K562 (cell line): ENCODE measurements around the gene QPRT. TPM values are rescaled to one million over a fixed set of nuclear protein-coding genes. Genes with fewer than 3 reads are reported as not detected.
"Not testable (repeated sequence)": the region's sequence is repeated elsewhere in the genome, so short reads cannot be mapped to it uniquely, and the experiment has no call there.

Source experiments
- ATAC-seq: fragments of 200-7000 bp; cut with Tn5 transposase; 3 replicates; pipeline ENCODE4 v1.9.1; 2020; ENCODE audit warnings: moderate library complexity
- BruUV-seq: library from RNA; stranded (reverse); fragments of 400-500 nt; replicated peaks from 2 replicates; lab custom pipeline; 2021; lab: Mats Ljungman, UMichigan
- CTCF ChIA-PET: fragments of 300-600 bp; formaldehyde crosslinking; extraction: SDS; loops from one replicate; lab custom pipeline; 2021; ENCODE audit warnings: low intra/inter-chr PET ratio; lab: Yijun Ruan, JAX
- POLR2A ChIA-PET: fragments of 300-600, 350-650 bp; sonication (Branson Sonifier 250); formaldehyde crosslinking; extraction: SDS; loops from one replicate; lab custom pipeline; 2021; ENCODE audit warnings: antibody characterized with exemption, inconsistent platforms; lab: Yijun Ruan, JAX
- DNase-seq, 4 experiments: peaks; one replicate each; pipeline versions ENCODE4 v3.0.0 to v3.0.0-alpha.2; 2011 to 2018; ENCODE audit warnings: low spot score in 3 of 4, mixed read lengths in 3 of 4; ENCODE audit errors: extremely low read depth in 1 of 4
- FAIRE-seq: peaks from 2 replicates; lab custom pipeline; 2011; peaks lifted over from hg19 to GRCh38; lab: Jason Lieb, UNC
- H2AFZ ChIP-seq: 2 replicates; pipeline ENCODE4 v1.6.0; 2011; ENCODE audit warnings: low read depth, low read length, control low read depth, inconsistent platforms
- H3K27ac ChIP-seq: fragments of 200-600 bp; 3 replicates; pipeline ENCODE4 v1.8.0; 2011; ENCODE audit warnings: low read depth, mild to moderate bottlenecking, control low read depth, inconsistent platforms, low read length, moderate library complexity, mixed read lengths; ENCODE audit errors: extremely low read depth
- H3K27me3 ChIP-seq, 2 experiments: fragments of 300-600 bp in 1 of 2; 2 replicates in 1 of 2; 3 replicates in 1 of 2; pipeline versions ENCODE4 v1.6.0 to v1.8.0; 2011; ENCODE audit warnings: inconsistent platforms in 2 of 2, low read length in 2 of 2, mild to moderate bottlenecking in 1 of 2, mixed read lengths in 1 of 2, moderate library complexity in 1 of 2; ENCODE audit not compliant: control insufficient read depth in 2 of 2, insufficient read depth in 2 of 2
- H3K36me3 ChIP-seq: fragments of 300-600 bp; 3 replicates; pipeline ENCODE4 v1.8.0; 2011; ENCODE audit warnings: mild to moderate bottlenecking, low read length, inconsistent platforms; ENCODE audit not compliant: control insufficient read depth, insufficient read depth
- H3K4me1 ChIP-seq, 2 experiments: fragments of 200-600 bp in 1 of 2; replicated peaks in 1 of 2; 2 replicates in 1 of 2; 3 replicates in 1 of 2; pipeline versions ENCODE4 v1.5.1 to v1.8.0; 2011; ENCODE audit warnings: inconsistent platforms in 2 of 2, low read length in 2 of 2, mild to moderate bottlenecking in 1 of 2, mixed read lengths in 1 of 2, moderate library complexity in 1 of 2; ENCODE audit not compliant: control insufficient read depth in 2 of 2, insufficient read depth in 2 of 2
- H3K4me2 ChIP-seq: 2 replicates; pipeline ENCODE4 v1.6.1; 2011; ENCODE audit warnings: low read length, control low read depth, inconsistent platforms, mixed read lengths; ENCODE audit not compliant: insufficient read depth
- H3K4me3 ChIP-seq: fragments of 200-600 bp; sonication (generic), shearing (Covaris generic); 2 replicates; pipeline ENCODE4 v1.5.1; 2016; ENCODE audit warnings: control low read depth, inconsistent platforms
- H3K79me2 ChIP-seq: fragments of 200-600 bp; 3 replicates; pipeline ENCODE4 v1.8.0; 2011; ENCODE audit warnings: low read length, inconsistent platforms; ENCODE audit not compliant: control insufficient read depth, insufficient read depth
- H3K9ac ChIP-seq, 2 experiments: 2 replicates each; pipeline versions ENCODE4 v1.6.0 to v1.6.1; 2011; ENCODE audit warnings: low read depth in 2 of 2, low read length in 2 of 2, control low read depth in 1 of 2, inconsistent platforms in 1 of 2, mild to moderate bottlenecking in 1 of 2, mixed read lengths in 1 of 2; ENCODE audit not compliant: insufficient read depth in 1 of 2
- H3K9me1 ChIP-seq: one replicate; pipeline ENCODE4 v1.6.0; 2011; ENCODE audit warnings: inconsistent platforms, mild to moderate bottlenecking, low read length, moderate library complexity; ENCODE audit not compliant: control insufficient read depth, insufficient read depth
- H3K9me3 ChIP-seq: replicated peaks from 2 replicates; pipeline ENCODE4 v1.5.1; 2011; ENCODE audit warnings: low read depth, low read length, inconsistent platforms; ENCODE audit not compliant: control insufficient read depth, insufficient read depth
- H4K20me1 ChIP-seq: replicated peaks from 2 replicates; pipeline ENCODE4 v1.6.1; 2011; ENCODE audit warnings: low read length, inconsistent platforms, mixed read lengths; ENCODE audit not compliant: control insufficient read depth, insufficient read depth
- BHLHE40 ChIP-seq: IDR thresholded peaks from 2 replicates; pipeline ENCODE4 v1.6.1; 2011; ENCODE audit warnings: low read length, improper control_type of control experiment
- MTA3 ChIP-seq: fragments of 450-650 bp; formaldehyde crosslinking; IDR thresholded peaks from 2 replicates; pipeline ENCODE4 v1.6.1; 2017; ENCODE audit warnings: mild to moderate bottlenecking, borderline replicate concordance
- RAD21 ChIP-seq, 2 experiments: fragments of 250-450 bp in 1 of 2; fragments of 450-650 bp in 1 of 2; sonication (Bioruptor Pico) in 1 of 2; formaldehyde crosslinking in 1 of 2; IDR thresholded peaks in 1 of 2; conservative IDR thresholded peaks in 1 of 2; 2 replicates each; pipeline versions ENCODE4 v1.4.0 to v1.8.0; 2020 to 2022; ENCODE audit warnings: mild to moderate bottlenecking in 2 of 2, moderate library complexity in 1 of 2
- RCOR1 ChIP-seq, 2 experiments: IDR thresholded peaks; 2 replicates each; pipeline ENCODE4 v1.6.1; 2012; ENCODE audit warnings: low read depth in 2 of 2, low read length in 2 of 2, borderline replicate concordance in 1 of 2, improper control_type of control experiment in 1 of 2
- ZC3H4 ChIP-seq: sonication (generic); formaldehyde crosslinking; IDR thresholded peaks from 2 replicates; pipeline ENCODE4 v1.9.0; 2021; ENCODE audit warnings: missing genetic modification reagents, borderline replicate concordance
- ZNF785 ChIP-seq: fragments of 250-450 bp; sonication (Bioruptor Pico); IDR thresholded peaks from 2 replicates; pipeline ENCODE4 v1.4.0; 2020; ENCODE audit warnings: mild to moderate bottlenecking
- WGBS: fragments of 100-300 bp; shearing (Covaris generic); methylation state at CpG from one replicate; pipeline ENCODE4 v1.1.6; 2016; ENCODE audit warnings: low coverage, mixed read lengths; ENCODE audit not compliant: insufficient coverage; ENCODE audit errors: missing lambda C conversion rate; 5-methylcytosine and 5-hydroxymethylcytosine counted together
- in situ Hi-C: fragments of 300-500 bp; cut with MboI; formaldehyde crosslinking; loops from 4 replicates; pipeline ENCODE4 v1.15.0; 2018; ENCODE audit warnings: inconsistent platforms, mixed read lengths
- intact Hi-C: fragments of 100-400 bp; cut with micrococcal nuclease; formaldehyde crosslinking; loops from 2 replicates; pipeline ENCODE4 v1.14.2; 2022
- polyA plus RNA-seq, 8 experiments: library from polyadenylated mRNA; depleted of rRNA in 4 of 8; stranded (reverse) in 5 of 8; unstranded in 3 of 8; fragments of >200 nt; fragmentation: Nextera tagmentation in 2 of 8; fragmentation: Illumina TruSeq in 1 of 8; extraction: Ambion mirVana in 2 of 8; extraction: Trizol in 1 of 8; gene quantifications; 2 replicates each; pipeline versions ENCODE4 v1.2.1 to v1.2.3, GENCODE V29; 2011 to 2014; ENCODE audit warnings: inconsistent platforms in 1 of 8, missing spikeins in 1 of 8
- total RNA-seq, 7 experiments: library from RNA; depleted of rRNA in 6 of 7; stranded (reverse); fragments of >200 nt in 6 of 7; fragmentation: Illumina TruSeq in 2 of 7; extraction: Trizol in 2 of 7; gene quantifications; 2 replicates each; pipeline versions ENCODE4 v1.2.1 to v1.2.3, GENCODE V29; 2011 to 2021; ENCODE audit warnings: low replicate concordance in 1 of 7
- TF ChIP-seq, protein P1 (sequence below): sonication (generic); formaldehyde crosslinking; IDR thresholded peaks from 2 replicates; pipeline ENCODE4 v1.4.0; 2020; ENCODE audit warnings: mild to moderate bottlenecking, missing genetic modification reagents
- TF ChIP-seq, protein P2 (sequence below), 2 experiments: IDR thresholded peaks; 2 replicates each; pipeline ENCODE4 v1.6.1; 2011; ENCODE audit warnings: borderline replicate concordance in 1 of 2, control low read depth in 1 of 2, low read depth in 1 of 2, low read length in 1 of 2, mild to moderate bottlenecking in 1 of 2, mixed read lengths in 1 of 2, moderate library complexity in 1 of 2; ENCODE audit not compliant: insufficient read depth in 1 of 2, insufficient read length in 1 of 2, poor library complexity in 1 of 2, severe bottlenecking in 1 of 2; ENCODE audit errors: extremely low read depth in 1 of 2
- TF ChIP-seq, protein P3 (sequence below), 2 experiments: IDR thresholded peaks in 1 of 2; conservative IDR thresholded peaks in 1 of 2; 2 replicates each; pipeline ENCODE4 v1.6.1; 2016; ENCODE audit warnings: low read depth in 2 of 2, mild to moderate bottlenecking in 1 of 2, missing compliant biosample characterization in 1 of 2, missing genetic modification characterization in 1 of 2, moderate library complexity in 1 of 2
- TF ChIP-seq, protein P4 (sequence below): fragments of 450-650 bp; IDR thresholded peaks from 2 replicates; pipeline ENCODE4 v1.6.1; 2017; ENCODE audit warnings: mild to moderate bottlenecking, moderate library complexity

Gene QPRT
- total and polyA plus RNA-seq, 9 of the 15 experiments (the other 6 are each of a cell fraction or from before 2014, with no cell fraction given) = 7.7 to 112 (median 64.1) TPM

DNA sequence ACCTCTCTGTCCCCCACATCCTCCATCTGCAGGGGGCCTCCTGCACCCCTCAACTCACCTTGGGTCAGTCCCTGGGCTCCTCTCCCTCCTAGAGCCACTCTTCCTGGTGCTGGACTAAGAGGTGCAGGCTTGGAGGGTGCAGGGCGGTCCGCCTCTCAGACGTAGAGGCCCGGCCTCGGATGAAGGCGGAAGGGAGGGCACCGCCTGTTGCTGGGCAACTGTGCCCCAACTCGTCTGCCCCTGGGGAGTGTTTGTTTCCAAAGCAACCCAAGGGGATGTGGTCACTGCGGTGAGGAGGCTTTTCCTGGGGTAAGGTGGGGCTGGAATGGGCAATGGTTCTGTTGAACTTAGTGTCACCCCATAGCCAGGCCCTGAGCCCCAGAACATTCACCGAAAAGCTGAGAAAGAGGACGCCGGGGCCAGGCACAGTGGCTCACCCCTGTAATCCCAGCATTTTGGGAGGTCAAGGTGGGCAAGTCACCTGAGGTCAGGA, 66.9 kb downstream of the QPRT start, which contains the start of gene C16orf54 (continued):
- TF ChIP-seq, protein P1, sequence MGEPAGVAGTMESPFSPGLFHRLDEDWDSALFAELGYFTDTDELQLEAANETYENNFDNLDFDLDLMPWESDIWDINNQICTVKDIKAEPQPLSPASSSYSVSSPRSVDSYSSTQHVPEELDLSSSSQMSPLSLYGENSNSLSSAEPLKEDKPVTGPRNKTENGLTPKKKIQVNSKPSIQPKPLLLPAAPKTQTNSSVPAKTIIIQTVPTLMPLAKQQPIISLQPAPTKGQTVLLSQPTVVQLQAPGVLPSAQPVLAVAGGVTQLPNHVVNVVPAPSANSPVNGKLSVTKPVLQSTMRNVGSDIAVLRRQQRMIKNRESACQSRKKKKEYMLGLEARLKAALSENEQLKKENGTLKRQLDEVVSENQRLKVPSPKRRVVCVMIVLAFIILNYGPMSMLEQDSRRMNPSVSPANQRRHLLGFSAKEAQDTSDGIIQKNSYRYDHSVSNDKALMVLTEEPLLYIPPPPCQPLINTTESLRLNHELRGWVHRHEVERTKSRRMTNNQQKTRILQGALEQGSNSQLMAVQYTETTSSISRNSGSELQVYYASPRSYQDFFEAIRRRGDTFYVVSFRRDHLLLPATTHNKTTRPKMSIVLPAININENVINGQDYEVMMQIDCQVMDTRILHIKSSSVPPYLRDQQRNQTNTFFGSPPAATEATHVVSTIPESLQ (CRISPR knock-in tag) = no peak
- TF ChIP-seq BHLHE40 (no peak), ZNF785 (CRISPR knock-in tag) (no peak), MTA3 (no peak), ZC3H4 (CRISPR knock-in tag) (no peak), RAD21 (CRISPR knock-in tag; conservative IDR thresholded peaks at IDR 0.05 in 1 of 2, IDR thresholded peaks at IDR 0.05 in 1 of 2) (no peak), RCOR1 (IDR thresholded peaks at IDR 0.05; ENCODE audit: borderline replicate concordance in 1 of 2, low read depth in 2 of 2, low read length in 2 of 2) (no peak)
- TF ChIP-seq, protein P2, sequence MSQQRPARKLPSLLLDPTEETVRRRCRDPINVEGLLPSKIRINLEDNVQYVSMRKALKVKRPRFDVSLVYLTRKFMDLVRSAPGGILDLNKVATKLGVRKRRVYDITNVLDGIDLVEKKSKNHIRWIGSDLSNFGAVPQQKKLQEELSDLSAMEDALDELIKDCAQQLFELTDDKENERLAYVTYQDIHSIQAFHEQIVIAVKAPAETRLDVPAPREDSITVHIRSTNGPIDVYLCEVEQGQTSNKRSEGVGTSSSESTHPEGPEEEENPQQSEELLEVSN (IDR thresholded peaks at IDR 0.05; ENCODE audit: borderline replicate concordance in 1 of 2, extremely low read depth in 1 of 2, insufficient read depth in 1 of 2, insufficient read length in 1 of 2, low read depth in 1 of 2, low read length in 1 of 2, poor library complexity in 1 of 2, severe bottlenecking in 1 of 2) = no peak
- TF ChIP-seq, protein P3, sequence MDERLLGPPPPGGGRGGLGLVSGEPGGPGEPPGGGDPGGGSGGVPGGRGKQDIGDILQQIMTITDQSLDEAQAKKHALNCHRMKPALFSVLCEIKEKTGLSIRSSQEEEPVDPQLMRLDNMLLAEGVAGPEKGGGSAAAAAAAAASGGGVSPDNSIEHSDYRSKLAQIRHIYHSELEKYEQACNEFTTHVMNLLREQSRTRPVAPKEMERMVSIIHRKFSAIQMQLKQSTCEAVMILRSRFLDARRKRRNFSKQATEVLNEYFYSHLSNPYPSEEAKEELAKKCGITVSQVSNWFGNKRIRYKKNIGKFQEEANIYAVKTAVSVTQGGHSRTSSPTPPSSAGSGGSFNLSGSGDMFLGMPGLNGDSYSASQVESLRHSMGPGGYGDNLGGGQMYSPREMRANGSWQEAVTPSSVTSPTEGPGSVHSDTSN (CRISPR knock-in tag; IDR thresholded peaks at IDR 0.05; ENCODE audit: low read depth) = no peak
- TF ChIP-seq, protein P3 (tag; conservative IDR thresholded peaks at IDR 0.05; ENCODE audit: low read depth) = no peak
- TF ChIP-seq, protein P4, sequence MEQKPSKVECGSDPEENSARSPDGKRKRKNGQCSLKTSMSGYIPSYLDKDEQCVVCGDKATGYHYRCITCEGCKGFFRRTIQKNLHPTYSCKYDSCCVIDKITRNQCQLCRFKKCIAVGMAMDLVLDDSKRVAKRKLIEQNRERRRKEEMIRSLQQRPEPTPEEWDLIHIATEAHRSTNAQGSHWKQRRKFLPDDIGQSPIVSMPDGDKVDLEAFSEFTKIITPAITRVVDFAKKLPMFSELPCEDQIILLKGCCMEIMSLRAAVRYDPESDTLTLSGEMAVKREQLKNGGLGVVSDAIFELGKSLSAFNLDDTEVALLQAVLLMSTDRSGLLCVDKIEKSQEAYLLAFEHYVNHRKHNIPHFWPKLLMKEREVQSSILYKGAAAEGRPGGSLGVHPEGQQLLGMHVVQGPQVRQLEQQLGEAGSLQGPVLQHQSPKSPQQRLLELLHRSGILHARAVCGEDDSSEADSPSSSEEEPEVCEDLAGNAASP = no peak

DNA sequence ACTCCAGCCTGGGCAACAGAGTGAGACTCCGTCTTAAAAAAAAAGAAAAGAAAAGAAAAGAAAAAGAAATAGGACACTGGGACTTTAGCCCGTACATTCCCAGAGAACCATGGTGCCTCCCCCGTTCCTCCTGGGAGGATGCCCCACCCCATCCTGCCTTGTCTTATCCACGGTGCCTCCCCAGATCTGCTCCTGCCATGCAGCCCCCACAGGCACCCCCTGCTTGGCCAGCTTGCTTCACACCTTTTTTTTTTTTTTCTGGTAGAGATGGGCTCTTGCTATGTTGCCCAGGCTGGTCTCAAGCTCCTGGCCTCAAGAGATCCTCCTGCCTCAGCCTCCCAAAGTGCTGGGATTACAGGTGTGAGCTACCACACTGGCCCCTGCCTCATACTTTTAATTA, 67.5 kb downstream of the QPRT start:
- DNase-seq, in situ Hi-C loops, H4K20me1 ChIP-seq, BruUV-seq, H3K9me3 ChIP-seq, H3K4me3 ChIP-seq, H3K79me2 ChIP-seq, H3K4me2 ChIP-seq, intact Hi-C loops, H2AFZ ChIP-seq, H3K27me3 ChIP-seq, FAIRE-seq, H3K27ac ChIP-seq, H3K9ac ChIP-seq, POLR2A ChIA-PET, H3K36me3 ChIP-seq, ATAC-seq, H3K9me1 ChIP-seq: not testable (repeated sequence)
- peaks cover 0 to 18% of the 10 kb centered on the region in 2 experiments; a peak in 3 of 5 replicates for H3K4me1 ChIP-seq
- CTCF ChIA-PET = interaction anchor here (0.5 kb wide), 1 partner anchor 40 kb away, joined by 3 read pairs; no protein-coding TSS in a partner anchor
- 24% methylated on average over 4 of the region's 4 CpGs for WGBS
